ENCODE measurements around the gene FAM120C. TPM values are rescaled to one million over a fixed set of nuclear protein-coding genes. Genes with fewer than 3 reads are reported as not detected.

Gene FAM120C
- total RNA-seq, 2 donors from 2014 or later: 6.8 to 12.5 TPM

DNA sequence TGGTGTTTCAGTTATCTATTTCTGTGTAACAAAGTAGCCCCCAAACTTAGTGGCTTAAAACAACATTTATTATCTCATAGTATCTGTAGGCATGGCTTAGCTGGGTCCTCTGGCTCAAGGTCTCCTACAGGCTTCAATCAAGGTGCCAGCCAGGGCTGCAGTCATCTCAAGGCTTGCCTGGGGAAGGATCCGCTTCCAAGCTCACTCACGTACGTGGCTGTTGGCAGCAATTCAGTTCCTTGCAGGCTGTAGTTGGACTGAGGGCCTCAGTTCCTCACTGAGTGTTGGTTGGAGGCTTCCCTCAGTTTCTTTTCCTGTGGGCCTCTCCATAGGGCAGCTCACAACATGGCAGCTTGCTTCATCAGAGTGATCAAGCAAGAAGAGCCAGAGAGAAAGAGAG, 9.3 kb downstream of the FAM120C start:
- no peaks in the 10 kb centered on the region for H3K36me3 ChIP-seq
- no peak for DNase-seq (ENCODE audit: low spot score)
- H3K9me3 ChIP-seq: no peaks in the 10 kb centered on the region
- TF ChIP-seq CTCF (IDR thresholded peaks at IDR 0.05): no peak
- no peaks in the 10 kb centered on the region for H3K27me3 ChIP-seq (replicated peaks; ENCODE audit: insufficient read depth)
- peaks cover 0 to 5% of the 10 kb centered on the region in 2 donors for H3K4me1 ChIP-seq (ENCODE audit: control insufficient read depth in 1 of 2, low read depth in 2 of 2)
- H3K27ac ChIP-seq: no peak overlapping the region
- H3K4me3 ChIP-seq: no peak overlapping the region
- ATAC-seq (ENCODE audit: insufficient number of reproducible peaks, low FRiP score, low read depth): no peak

DNA sequence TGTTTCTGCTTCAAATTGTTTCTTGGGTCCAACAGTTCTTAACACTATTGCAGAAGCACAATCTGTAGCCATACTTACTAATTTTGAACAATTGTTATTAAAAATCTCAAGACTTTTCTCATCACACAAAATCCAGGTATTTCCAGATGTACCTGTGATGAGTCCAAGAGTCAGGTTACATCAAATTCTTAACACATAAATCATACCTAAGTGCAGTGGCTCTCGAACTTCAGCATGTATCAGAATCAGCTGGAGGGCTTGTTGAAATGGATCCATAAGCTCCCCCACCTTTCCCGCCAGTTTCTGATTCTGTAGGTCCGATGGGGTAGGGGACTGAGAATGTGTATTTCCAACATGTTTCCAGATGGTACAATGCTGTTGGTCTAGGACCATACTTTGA, 10.6 kb downstream of the FAM120C start:
- no peak for TF ChIP-seq CTCF (IDR thresholded peaks at IDR 0.05)
- no peaks in the 10 kb centered on the region for H3K9me3 ChIP-seq
- no peaks in the 10 kb centered on the region for H3K4me1 ChIP-seq (ENCODE audit: control insufficient read depth in 1 of 2, low read depth in 2 of 2)
- H3K36me3 ChIP-seq: no peaks in the 10 kb centered on the region
- DNase-seq (ENCODE audit: low spot score) (no peak), ATAC-seq (ENCODE audit: insufficient number of reproducible peaks, low FRiP score, low read depth) (no peak)
- H3K4me3 ChIP-seq: no peak overlapping the region
- no peak overlapping the region for H3K27ac ChIP-seq
- H3K27me3 ChIP-seq (replicated peaks; ENCODE audit: insufficient read depth): no peaks in the 10 kb centered on the region

DNA sequence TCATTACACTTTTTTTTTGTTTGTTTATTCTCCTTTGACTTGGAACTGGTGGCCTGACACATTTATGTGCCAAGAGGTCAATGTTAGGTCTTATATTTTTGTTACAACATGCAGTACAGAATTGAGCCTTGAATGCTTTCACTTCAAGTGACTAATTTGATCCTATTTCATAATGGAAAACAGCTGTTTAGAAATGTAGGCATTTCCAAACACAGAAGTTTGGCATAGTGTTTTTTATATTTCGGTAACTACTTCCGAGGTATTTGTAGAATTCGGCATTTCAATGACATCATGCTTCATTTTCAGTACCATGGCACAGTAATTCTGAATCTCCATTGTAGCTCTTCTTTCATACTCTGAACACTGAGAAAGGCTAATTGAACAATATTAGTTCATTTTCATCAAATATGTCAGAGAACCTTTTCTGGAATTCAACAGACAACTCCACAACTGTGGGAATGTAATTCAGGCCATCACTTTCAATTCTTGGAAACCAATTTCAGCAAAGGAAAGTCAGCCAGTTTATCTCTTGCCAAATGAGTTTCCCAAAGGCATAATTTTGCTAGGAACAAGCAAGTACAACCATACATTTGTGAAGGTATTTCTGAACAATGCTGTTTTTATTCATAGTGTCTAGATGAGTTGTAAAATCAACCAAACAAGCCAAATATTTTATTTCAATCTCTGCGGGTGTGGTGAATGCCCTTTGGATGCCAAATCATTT, 11.4 kb downstream of the FAM120C start:
- Histone ChIP-seq H3K27ac (no peak overlapping the region), H3K4me1 (ENCODE audit: control insufficient read depth in 1 of 2, low read depth in 2 of 2) (no peaks in the 10 kb centered on the region)
- ATAC-seq (ENCODE audit: insufficient number of reproducible peaks, low FRiP score, low read depth): no peak

GRCh38 chrX:54171091-54171490, 12.0 kb downstream of the FAM120C start:
- Histone ChIP-seq H3K4me1 (ENCODE audit: control insufficient read depth in 1 of 2, low read depth in 2 of 2) (no peaks in the 10 kb centered on the region), H3K27me3 (replicated peaks; ENCODE audit: insufficient read depth) (no peaks in the 10 kb centered on the region), H3K27ac (no peak overlapping the region), H3K4me3 (no peak overlapping the region), H3K36me3 (no peaks in the 10 kb centered on the region), H3K9me3 (no peaks in the 10 kb centered on the region)
- TF ChIP-seq CTCF (IDR thresholded peaks at IDR 0.05): no peak
- DNase-seq (ENCODE audit: low spot score): no peak
- ATAC-seq (ENCODE audit: insufficient number of reproducible peaks, low FRiP score, low read depth): no peak

More for the DNA sequence above, 11.4 kb downstream of the FAM120C start:
- no peaks in the 10 kb centered on the region for H3K36me3 ChIP-seq
- H3K27me3 ChIP-seq (replicated peaks; ENCODE audit: insufficient read depth): no peaks in the 10 kb centered on the region
- no peak for TF ChIP-seq CTCF (IDR thresholded peaks at IDR 0.05)
- H3K9me3 ChIP-seq: no peaks in the 10 kb centered on the region
- no peak overlapping the region for H3K4me3 ChIP-seq
- no peak for DNase-seq (ENCODE audit: low spot score)

- DNase-seq (ENCODE audit: low spot score): no peak
- no peak for TF ChIP-seq CTCF (IDR thresholded peaks at IDR 0.05)
Observed at GRCh38 chrX:54166915-54167314, 16.1 kb downstream of the FAM120C start.

More at GRCh38 chrX:54166915-54167314, 16.1 kb downstream of the FAM120C start:
- ATAC-seq (ENCODE audit: insufficient number of reproducible peaks, low FRiP score, low read depth): no peak
- H3K36me3 ChIP-seq: no peaks in the 10 kb centered on the region
- H3K27ac ChIP-seq: no peak overlapping the region
- no peaks in the 10 kb centered on the region for H3K27me3 ChIP-seq (replicated peaks; ENCODE audit: insufficient read depth)
- H3K9me3 ChIP-seq: no peaks in the 10 kb centered on the region
- H3K4me3 ChIP-seq: no peak overlapping the region
- no peaks in the 10 kb centered on the region for H3K4me1 ChIP-seq (ENCODE audit: control insufficient read depth in 1 of 2, low read depth in 2 of 2)
